Vagina (tissue), 2 donors: ENCODE measurements around the gene ADGRG3. TPM values are rescaled to one million over a fixed set of nuclear protein-coding genes. Genes with fewer than 3 reads are reported as not detected.
"Not testable (repeated sequence)": the region's sequence is repeated elsewhere in the genome, so short reads cannot be mapped to it uniquely, and the experiment has no call there.

Source experiments
- DNase-seq, 2 donors: peaks; one replicate each; pipeline ENCODE4 v3.0.0-alpha.2; 2017; ENCODE audit errors: extremely low spot score in 2 of 2
- H3K27ac ChIP-seq: fragments of 200-600 bp; sonication (generic); one replicate; pipeline ENCODE4 v1.5.1; 2019
- H3K27me3 ChIP-seq: fragments of 200-600 bp; sonication (generic); one replicate; pipeline ENCODE4 v1.5.1; 2019
- H3K36me3 ChIP-seq, 2 donors: fragments of 200-600 bp; sonication (generic); one replicate each; pipeline ENCODE4 v1.5.1; 2017 to 2019
- H3K4me1 ChIP-seq: fragments of 200-600 bp; sonication (generic); one replicate; pipeline ENCODE4 v1.5.1; 2019
- H3K4me3 ChIP-seq, 2 donors: fragments of 200-600 bp; sonication (generic); 1 replicate in 1 of 2; 2 replicates in 1 of 2; pipeline ENCODE4 v1.5.1; 2016 to 2019
- H3K9me3 ChIP-seq: fragments of 200-600 bp; sonication (generic); one replicate; pipeline ENCODE4 v1.5.1; 2019
- POLR2A ChIP-seq, 2 donors: fragments of 450-650 bp; IDR thresholded peaks; one replicate each; pipeline ENCODE4 v1.6.1; 2017; ENCODE audit warnings: antibody characterized with exemption in 2 of 2, mild to moderate bottlenecking in 2 of 2, moderate library complexity in 2 of 2
- POLR2AphosphoS5 ChIP-seq, 2 donors: sonication (generic); formaldehyde crosslinking; IDR thresholded peaks; one replicate each; pipeline ENCODE4 v1.9.0; 2017; ENCODE audit warnings: antibody characterized with exemption in 2 of 2, mild to moderate bottlenecking in 2 of 2, low read depth in 1 of 2; ENCODE audit not compliant: insufficient read depth in 1 of 2
- intact Hi-C: fragments of 100-400 bp; cut with DNase I; formaldehyde crosslinking; loops from one replicate; pipeline ENCODE4 v1.15.1; 2023
- total RNA-seq: library from RNA; depleted of rRNA; stranded (reverse); fragments of >200 nt; gene quantifications from one replicate; pipeline ENCODE4 v1.2.3, GENCODE V29; 2016
- TF ChIP-seq, protein P1 (sequence below), 3 experiments: fragments of 450-650 bp in 2 of 3; fragments of 200-600 bp in 1 of 3; sonication (generic) in 1 of 3; IDR thresholded peaks; one replicate each; pipeline ENCODE4 v1.5.1; 2017 to 2019; ENCODE audit warnings: antibody characterized with exemption in 3 of 3, mild to moderate bottlenecking in 2 of 3, moderate library complexity in 2 of 3

The ADGRG3 gene
- total RNA-seq, 1 donor from 2014 or later = 10.3 TPM

GRCh38 chr16:57711993-57712392 lies 43.9 kb downstream of the ADGRG3 start:
- intact Hi-C loops = no loop called here
- Histone ChIP-seq H3K9me3 (no peaks in the 10 kb centered on the region), H3K4me3 (no peak overlapping the region), H3K27ac (no peak overlapping the region), H3K36me3 (no peaks in the 10 kb centered on the region), H3K27me3 (no peaks in the 10 kb centered on the region), H3K4me1 (no peaks in the 10 kb centered on the region)
- TF ChIP-seq POLR2AphosphoS5 (IDR thresholded peaks at IDR 0.05; ENCODE audit: insufficient read depth in 1 of 2, low read depth in 1 of 2) = no peak
- TF ChIP-seq POLR2A (IDR thresholded peaks at IDR 0.05) = no peak
- TF ChIP-seq, protein P1, sequence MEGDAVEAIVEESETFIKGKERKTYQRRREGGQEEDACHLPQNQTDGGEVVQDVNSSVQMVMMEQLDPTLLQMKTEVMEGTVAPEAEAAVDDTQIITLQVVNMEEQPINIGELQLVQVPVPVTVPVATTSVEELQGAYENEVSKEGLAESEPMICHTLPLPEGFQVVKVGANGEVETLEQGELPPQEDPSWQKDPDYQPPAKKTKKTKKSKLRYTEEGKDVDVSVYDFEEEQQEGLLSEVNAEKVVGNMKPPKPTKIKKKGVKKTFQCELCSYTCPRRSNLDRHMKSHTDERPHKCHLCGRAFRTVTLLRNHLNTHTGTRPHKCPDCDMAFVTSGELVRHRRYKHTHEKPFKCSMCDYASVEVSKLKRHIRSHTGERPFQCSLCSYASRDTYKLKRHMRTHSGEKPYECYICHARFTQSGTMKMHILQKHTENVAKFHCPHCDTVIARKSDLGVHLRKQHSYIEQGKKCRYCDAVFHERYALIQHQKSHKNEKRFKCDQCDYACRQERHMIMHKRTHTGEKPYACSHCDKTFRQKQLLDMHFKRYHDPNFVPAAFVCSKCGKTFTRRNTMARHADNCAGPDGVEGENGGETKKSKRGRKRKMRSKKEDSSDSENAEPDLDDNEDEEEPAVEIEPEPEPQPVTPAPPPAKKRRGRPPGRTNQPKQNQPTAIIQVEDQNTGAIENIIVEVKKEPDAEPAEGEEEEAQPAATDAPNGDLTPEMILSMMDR (IDR thresholded peaks at IDR 0.05) = no peak
- DNase-seq = no peak

DNA sequence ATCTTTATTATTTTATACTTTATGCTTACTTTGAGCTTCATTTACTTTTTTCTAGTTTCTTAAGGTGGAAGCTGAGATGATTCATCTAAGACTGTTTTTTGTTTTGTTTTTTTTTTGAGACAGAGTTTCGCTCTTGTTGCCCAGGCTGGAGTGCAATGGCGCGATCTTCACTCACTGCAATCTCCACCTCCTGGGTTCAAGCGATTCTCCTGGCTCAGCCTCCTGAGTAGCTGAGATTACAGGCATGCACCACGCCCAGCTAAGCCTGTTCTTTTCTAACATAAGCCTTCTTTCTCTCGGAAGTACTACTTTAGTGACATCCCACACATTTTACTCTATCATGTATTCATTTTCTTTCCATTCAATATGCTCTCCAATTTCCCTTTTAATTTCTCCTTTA lies 44.5 kb downstream of the ADGRG3 start:
- H3K9me3 ChIP-seq, intact Hi-C loops, H3K27ac ChIP-seq, DNase-seq, H3K27me3 ChIP-seq, H3K36me3 ChIP-seq, H3K4me3 ChIP-seq, H3K4me1 ChIP-seq: not testable (repeated sequence)

- TF ChIP-seq POLR2AphosphoS5 (IDR thresholded peaks at IDR 0.05; ENCODE audit: insufficient read depth in 1 of 2, low read depth in 1 of 2) (no peak), POLR2A (IDR thresholded peaks at IDR 0.05) (no peak)
- TF ChIP-seq, protein P1 (IDR thresholded peaks at IDR 0.05) = no peak
- intact Hi-C loops = no loop called here
- Histone ChIP-seq H3K36me3 (no peaks in the 10 kb centered on the region), H3K27ac (no peak overlapping the region), H3K27me3 (no peaks in the 10 kb centered on the region), H3K9me3 (no peaks in the 10 kb centered on the region), H3K4me3 (no peak overlapping the region), H3K4me1 (no peaks in the 10 kb centered on the region)
- DNase-seq = no peak
Observed at GRCh38 chr16:57713596-57713995, 45.5 kb downstream of the ADGRG3 start.

- intact Hi-C loops = no loop called here
Observed at GRCh38 chr16:57714047-57714446, 45.9 kb downstream of the ADGRG3 start.

DNA sequence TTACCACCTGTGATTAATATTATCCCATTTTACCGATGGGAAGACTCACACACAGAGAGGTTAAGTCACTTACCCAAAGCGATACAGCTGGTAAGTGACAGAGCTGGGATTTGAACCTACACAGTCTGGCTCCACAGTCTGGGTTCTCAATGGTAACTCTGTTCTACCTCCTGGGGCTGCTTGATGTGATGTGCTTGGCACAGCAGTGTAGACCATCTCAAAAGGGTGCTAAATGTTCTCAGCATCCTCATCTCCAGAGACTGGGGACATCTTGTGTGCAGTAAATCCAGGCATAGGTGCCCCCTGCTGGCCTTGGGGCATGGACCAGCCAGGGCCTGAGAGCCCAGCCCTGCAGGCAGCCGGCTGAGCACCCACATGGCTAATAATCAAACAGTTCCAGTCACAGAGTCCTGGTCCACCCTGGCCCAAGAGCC lies 52.1 kb downstream of the ADGRG3 start:
- intact Hi-C loops = no loop called here
- H3K27me3 ChIP-seq = no peaks in the 10 kb centered on the region
- no peak overlapping the region for H3K4me3 ChIP-seq
- no peaks in the 10 kb centered on the region for H3K9me3 ChIP-seq
- TF ChIP-seq, protein P1 (IDR thresholded peaks at IDR 0.05) = peak in 1 of 3 experiments; percentile 11
- no peak for TF ChIP-seq POLR2A (IDR thresholded peaks at IDR 0.05)
- no peaks in the 10 kb centered on the region for H3K36me3 ChIP-seq
- no peak for DNase-seq
- H3K4me1 ChIP-seq = no peaks in the 10 kb centered on the region
- H3K27ac ChIP-seq = no peak overlapping the region

More at GRCh38 chr16:57714047-57714446, 45.9 kb downstream of the ADGRG3 start:
- Histone ChIP-seq H3K4me3 (no peak overlapping the region), H3K27me3 (no peaks in the 10 kb centered on the region), H3K36me3 (no peaks in the 10 kb centered on the region), H3K9me3 (no peaks in the 10 kb centered on the region), H3K4me1 (no peaks in the 10 kb centered on the region), H3K27ac (no peak overlapping the region)
- TF ChIP-seq, protein P1 (IDR thresholded peaks at IDR 0.05) = no peak
- TF ChIP-seq POLR2A (IDR thresholded peaks at IDR 0.05) (no peak), POLR2AphosphoS5 (IDR thresholded peaks at IDR 0.05; ENCODE audit: insufficient read depth in 1 of 2, low read depth in 1 of 2) (no peak)
- no peak for DNase-seq
